ENCODE data around the gene GABBR2.

GRCh38 chr9:98449871-98450270 lies 258.9 kb downstream of the GABBR2 start:
- TF ChIP-seq CTCF (IDR thresholded peaks at IDR 0.05), result no peak
- no peak for TF ChIP-seq POLR2A (IDR thresholded peaks at IDR 0.05)

All from uterus (tissue), 2 donors.